UCSD-AML1 (cell line): ENCODE data around the gene RXRA.

ENCODE experiments used
- DNase-seq: peaks from one replicate; lab custom pipeline; 2025; ENCODE audit not compliant: unreplicated experiment; lab: John Stamatoyannopoulos, UW

The RXRA gene

GRCh38 chr9:134396258-134396742, 70.0 kb downstream of the RXRA start:
- peak; percentile 93 for DNase-seq

- DNase-seq = peak; percentile 90
These were observed 70.6 kb downstream of the RXRA start for GRCh38 chr9:134396825-134397224.

- DNase-seq = no peak
These were observed 72.5 kb downstream of the RXRA start for GRCh38 chr9:134398756-134399155.

GRCh38 chr9:134399435-134400056, 73.3 kb downstream of the RXRA start:
- DNase-seq = peak; percentile 20

GRCh38 chr9:134400283-134400682, 74.0 kb downstream of the RXRA start:
- no peak for DNase-seq

DNA sequence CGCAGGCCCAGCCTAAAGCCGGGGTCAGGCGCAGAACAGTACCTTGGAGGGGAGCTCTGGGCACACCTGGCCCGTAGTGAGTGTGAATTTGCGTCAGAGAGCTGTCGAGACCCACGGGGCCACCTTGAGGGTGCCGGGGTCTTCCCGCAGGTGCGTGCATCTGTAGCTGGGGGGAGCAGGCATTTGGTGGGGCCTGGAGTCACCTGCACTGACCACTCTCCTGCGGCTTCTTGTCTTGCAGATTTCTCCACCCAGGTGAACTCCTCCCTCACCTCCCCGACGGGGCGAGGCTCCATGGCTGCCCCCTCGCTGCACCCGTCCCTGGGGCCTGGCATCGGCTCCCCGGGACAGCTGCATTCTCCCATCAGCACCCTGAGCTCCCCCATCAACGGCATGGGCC, 75.1 kb downstream of the RXRA start:
- no peak for DNase-seq

GRCh38 chr9:134402182-134402581, 75.9 kb downstream of the RXRA start:
- no peak for DNase-seq

GRCh38 chr9:134403292-134403681, 77.0 kb downstream of the RXRA start:
- DNase-seq = no peak

GRCh38 chr9:134403682-134404301, 77.5 kb downstream of the RXRA start:
- DNase-seq = peak; percentile 77

DNA sequence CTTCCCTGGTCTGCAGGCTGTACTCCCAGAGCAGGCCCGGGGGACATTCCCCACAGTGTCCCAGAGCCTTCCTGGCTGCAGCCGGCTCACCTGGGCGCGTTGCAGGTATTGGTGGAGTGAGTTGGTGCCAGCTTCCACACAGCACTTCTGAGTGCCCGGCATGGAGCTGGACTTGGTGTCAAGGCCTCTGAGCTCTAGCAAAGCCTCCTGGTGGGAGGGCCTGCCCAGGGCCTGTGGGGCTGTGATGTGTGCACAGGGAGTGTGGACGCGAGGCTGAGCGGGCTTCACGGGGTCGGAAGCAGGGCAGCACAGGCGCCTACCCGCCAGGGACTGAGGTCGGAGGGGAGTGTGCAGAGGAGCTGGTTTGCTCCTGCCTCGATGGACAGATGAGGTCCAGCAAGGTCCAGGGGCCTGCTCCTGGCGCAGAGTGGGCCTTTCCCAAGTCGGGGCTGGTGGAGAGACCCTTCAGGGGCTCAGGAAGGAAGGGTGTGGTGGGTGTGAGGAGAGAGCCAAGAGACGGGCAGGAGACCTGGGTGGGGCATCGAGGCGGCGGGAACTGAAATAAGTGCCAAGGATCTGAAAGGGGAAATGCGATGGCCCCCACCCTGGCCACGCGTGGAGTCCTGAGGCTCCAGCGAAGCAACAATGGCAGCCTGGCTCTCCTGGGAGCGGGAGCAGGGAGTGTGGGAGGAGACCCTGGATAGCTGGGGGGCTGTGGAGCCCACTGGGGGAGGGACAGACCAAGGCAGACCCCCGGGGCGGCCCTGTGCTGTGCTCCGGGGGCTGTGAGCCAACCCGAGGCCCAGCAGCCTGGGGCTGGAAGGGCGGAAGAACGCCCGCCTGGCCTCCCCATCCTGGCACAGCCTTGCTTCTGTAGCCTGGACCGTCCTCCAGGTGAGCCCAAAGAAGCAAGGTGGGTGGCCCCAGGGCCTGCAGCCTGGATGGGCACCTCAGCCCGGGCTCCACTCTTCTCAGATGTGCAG, 78.4 kb downstream of the RXRA start:
- DNase-seq = no peak

DNA sequence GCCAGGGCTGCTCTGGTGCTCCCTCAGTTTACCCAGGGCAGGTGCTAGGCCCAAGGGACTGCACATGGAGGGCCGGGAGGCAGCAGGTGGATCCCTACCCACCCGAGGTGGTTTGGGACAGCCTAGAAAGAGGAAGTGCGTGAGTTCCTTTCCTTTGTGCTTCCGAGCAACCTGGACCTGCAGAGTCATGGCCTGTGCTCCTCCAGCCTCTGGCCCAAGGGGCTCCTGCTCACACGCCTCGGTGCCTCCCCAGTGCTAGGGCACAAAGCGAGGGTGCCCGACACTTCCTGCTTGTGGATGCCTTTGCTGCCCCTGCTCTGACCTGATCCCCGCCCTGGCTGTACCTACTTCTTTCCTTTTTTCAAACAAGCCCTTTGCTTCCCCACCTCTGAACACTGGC, 79.3 kb downstream of the RXRA start:
- DNase-seq = peak; percentile 49

DNA sequence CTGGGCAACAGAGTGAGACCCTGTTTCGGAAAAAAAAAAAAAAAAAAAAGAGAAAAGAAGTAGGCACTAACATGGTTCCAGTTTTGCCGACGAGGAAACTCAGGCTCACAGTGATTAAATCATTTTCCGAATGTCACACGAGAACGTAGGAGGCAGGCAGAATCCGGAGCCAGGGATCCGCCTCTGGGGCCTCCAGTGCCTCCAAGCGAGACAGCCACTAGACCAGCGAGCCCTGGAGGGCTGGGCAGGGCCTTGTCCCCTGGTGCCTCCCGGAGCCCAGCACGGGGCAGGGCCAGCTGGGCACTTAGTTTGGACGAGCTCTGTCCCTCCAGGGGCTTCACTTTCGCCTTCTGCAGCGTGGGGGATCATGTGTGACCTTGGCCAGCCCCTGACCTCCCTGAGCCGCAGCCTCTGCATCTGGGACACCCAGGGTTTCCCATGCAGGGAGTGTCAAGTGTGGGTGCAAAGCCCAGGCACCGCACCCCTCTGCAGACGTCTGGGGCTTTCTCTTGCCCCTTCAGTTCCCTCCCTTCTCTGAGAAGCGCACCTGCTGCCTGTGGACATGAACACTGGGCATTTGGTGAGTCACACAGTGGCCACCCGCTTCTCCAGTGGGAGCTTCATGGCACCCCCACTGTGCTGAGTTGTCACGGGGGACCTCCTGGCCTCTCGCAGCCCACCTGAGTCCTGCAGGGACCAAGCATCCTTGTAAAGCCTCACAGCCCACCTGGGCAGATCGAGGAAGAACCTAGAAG, 80.3 kb downstream of the RXRA start:
- no peak for DNase-seq

GRCh38 chr9:134407121-134407779, 81.0 kb downstream of the RXRA start:
- DNase-seq = peak; percentile 93

DNA sequence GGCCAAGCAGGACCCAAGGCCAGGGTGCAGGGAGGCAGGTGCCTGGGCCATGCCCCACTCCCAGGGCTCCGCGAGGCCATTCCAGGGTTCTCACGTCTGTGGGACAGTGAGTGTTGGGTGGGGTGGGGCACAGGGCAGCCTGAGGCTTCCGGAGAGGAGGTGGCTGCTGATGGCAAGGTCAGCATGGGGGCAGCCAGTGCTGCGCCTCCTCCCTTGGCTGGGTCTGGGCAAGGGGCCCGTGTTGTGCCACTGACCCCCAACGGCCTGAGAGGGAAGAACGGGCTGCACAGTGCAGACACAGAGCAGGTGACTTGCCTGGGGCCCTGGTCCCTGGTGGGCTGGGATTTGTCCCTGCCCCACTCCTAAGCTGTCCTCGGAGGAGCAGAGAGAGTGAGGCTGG, 82.1 kb downstream of the RXRA start:
- DNase-seq = peak; percentile 17

- DNase-seq = no peak
These were observed 82.9 kb downstream of the RXRA start for GRCh38 chr9:134408939-134409737.

- DNase-seq = no peak
These were observed 84.0 kb downstream of the RXRA start for GRCh38 chr9:134410071-134410834.

DNA sequence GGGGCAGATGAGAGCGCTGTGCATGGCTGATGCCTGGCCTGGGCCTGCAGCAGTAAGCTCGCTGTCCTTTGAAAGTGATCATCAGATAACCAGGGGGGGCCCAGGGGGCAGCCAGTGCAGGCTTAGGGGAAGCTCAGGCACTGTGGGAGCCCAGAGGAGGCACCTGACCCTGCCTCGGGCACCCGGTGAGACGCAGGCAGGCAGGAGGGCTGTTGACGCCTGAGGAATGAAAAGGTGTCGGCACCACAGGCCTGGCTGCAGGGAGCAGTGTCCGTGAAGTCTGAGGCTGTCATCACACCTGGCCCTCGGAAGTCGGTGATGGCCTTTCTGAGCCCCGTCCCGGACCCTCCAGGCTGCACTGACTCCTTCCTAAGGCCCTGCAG, 84.6 kb downstream of the RXRA start:
- DNase-seq = no peak

GRCh38 chr9:134411440-134412297, 85.4 kb downstream of the RXRA start:
- no peak for DNase-seq
